Limb (tissue), 2 donors: ENCODE data around the gene OSBPL5.
"Not testable (repeated sequence)": the region's sequence is repeated elsewhere in the genome, so short reads cannot be mapped to it uniquely, and the experiment has no call there.

Source experiments
- DNase-seq, 2 donors: peaks; one replicate each; pipeline ENCODE4 v3.0.0-alpha.2; 2016; ENCODE audit errors: extremely low spot score in 2 of 2

The OSBPL5 gene

DNA sequence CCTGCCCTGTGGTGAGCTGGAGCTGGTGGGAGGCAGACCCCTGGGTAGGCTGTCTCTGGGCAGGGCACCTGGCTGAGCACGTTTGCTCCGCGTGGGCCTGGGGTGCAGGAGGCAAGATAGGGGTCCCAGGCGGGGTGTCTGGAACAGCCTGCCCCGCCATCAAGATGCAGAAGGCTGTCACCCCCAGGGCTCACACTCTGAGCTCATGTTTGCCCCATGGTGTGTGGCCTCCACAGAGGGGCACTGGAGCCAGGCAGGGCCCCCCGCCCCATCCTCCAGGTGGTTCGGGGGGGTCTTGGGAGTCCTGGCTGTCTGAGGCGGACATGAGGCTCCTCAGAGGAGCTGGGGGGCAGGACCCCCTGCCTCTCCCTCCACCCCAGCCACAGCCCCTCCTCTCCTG is 79.0 kb downstream of the OSBPL5 start:
- DNase-seq, result no peak

DNA sequence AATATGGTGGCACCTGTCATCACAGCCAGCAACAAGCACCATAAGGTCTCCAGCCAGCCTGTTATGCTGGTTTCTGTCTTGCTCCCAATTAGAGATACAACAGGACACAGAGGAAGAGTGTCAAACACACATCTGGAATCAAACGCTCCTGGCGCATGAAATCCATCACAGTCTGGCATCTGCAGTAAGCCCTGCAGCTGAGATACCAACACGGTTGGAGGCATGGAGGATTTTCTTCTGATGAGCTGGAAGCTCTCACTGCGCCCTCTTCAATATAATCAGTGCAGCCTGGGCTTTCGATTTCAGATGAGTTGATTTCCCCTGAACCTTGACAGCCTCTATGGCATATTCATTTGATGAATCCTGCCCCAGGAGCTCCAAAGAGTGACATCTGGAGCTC is 80.1 kb downstream of the OSBPL5 start:
- DNase-seq, result no peak

DNA sequence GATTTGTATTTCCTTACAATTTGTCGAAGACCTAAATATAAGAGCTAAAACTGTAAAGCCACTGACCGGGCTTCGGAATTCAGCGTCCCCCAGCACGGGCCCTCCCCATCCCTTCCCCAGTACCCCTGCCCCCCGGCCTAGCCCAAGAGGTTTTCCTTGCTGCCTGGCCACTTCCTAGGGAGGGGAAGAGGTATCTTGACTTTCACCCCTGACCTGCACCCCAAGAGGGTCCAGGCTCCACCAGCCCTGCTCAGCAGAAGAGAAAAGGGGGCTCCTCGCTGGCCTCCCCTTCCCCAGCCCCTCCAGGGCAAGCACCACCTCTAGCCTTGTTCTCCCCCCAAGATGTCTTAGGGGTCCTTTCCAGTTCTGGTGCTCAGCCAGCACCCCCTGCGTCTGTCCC is 81.8 kb downstream of the OSBPL5 start:
- no peak for DNase-seq

DNA sequence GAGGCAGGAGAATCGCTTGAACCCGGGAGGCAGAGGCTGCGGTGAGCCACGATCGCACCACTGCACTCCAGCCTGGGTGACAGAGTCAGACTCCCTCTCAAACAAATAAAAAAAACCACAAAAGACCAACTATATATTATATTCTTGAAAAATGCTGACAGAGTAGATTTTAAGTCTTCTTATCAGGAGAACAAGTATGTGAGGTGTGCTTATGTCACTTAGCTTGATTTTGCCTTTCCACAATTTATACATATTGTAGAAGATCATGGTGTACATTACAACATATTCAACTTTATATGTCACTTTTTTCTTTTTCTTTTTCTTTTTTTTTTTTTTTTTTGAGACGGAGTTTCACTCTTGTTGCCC is 83.7 kb downstream of the OSBPL5 start:
- DNase-seq, result no peak

- no peak for DNase-seq
Observed at GRCh38 chr11:3080733-3081385, 84.3 kb downstream of the OSBPL5 start.

- DNase-seq, result no peak
Observed at GRCh38 chr11:3080104-3080503, 85.0 kb downstream of the OSBPL5 start.

GRCh38 chr11:3077846-3078440 is 87.2 kb downstream of the OSBPL5 start:
- no peak for DNase-seq

- no peak for DNase-seq
Observed at GRCh38 chr11:3077189-3077836, 87.8 kb downstream of the OSBPL5 start.

DNA sequence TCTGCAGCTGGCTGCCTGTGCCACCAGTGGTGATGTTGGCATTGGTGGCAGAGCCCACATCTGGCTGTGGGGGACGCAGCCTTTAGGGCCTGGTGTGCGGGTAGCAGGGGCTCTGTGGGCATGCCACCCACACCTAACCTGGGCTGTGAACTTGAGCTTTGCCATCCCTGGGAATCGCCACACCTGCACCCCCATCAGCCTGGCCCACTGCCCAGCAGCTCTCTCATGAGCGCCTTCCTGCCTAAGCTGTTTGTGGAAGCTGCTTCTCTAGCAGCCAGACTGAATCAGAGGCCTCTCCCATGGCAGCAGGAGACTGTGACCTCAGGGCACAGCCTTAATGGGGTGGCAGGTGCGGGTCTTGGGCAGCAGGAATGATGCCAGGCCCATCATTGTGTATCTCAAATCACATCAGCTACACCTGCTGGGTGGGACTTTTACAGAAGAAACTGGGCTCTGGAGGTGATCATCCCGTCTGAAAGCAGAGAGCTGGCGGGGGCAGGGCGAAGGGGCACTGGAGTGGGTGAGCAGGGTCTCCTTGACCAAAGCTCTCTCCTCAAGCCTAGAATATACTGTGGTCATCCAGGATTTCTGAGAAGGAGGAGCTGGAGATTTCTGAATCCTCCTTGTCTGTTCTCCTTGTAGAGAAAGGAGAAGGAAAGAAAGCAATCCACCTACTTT is 90.1 kb downstream of the OSBPL5 start:
- DNase-seq, result no peak

GRCh38 chr11:3073029-3073435 is 92.1 kb downstream of the OSBPL5 start:
- DNase-seq, result peak in 1 of 2 donors; percentile 78

DNA sequence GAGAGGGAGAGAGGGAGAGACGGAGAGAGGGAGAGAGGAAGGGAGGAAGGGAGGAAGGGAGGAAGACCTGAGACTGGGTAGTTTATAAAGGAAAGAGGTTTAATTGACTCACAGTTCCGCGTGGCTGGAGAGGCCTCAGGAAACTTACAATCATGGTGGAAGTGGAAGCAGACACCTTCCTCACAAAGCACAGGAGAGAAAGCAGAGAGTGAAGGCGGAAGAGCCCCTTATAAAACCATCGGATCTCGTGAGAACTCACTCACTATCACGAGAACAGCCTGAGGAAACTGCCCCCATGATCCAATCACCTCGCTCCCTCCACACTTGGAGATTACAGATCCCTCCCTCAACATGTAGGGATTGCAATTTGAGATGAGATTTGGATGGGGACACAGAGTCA is 95.7 kb downstream of the OSBPL5 start:
- DNase-seq, result no peak

DNA sequence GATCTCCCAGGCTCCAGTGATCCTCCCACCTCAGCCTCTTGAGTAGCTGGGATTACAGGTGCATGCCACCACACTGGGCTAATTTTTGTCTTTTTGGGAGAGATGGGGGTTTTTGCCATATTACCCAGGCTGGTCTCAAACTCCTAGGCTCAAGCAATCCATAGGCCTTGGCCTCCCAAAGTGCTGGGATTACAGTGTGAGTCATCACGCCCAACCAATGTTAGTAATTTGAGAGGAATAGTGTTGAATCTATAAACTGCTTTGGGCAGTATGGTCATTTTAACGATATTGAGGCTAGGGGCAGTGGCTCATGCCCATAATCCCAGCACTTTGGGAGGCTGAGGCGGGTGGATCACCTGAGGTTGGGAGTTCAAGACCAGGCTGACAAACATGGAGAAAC is 98.8 kb downstream of the OSBPL5 start:
- not testable (repeated sequence) for DNase-seq

GRCh38 chr11:3064709-3065108 is 100.4 kb downstream of the OSBPL5 start:
- not testable (repeated sequence) for DNase-seq

- DNase-seq, result not testable (repeated sequence)
Observed at GRCh38 chr11:3063876-3064275, 101.2 kb downstream of the OSBPL5 start.

DNA sequence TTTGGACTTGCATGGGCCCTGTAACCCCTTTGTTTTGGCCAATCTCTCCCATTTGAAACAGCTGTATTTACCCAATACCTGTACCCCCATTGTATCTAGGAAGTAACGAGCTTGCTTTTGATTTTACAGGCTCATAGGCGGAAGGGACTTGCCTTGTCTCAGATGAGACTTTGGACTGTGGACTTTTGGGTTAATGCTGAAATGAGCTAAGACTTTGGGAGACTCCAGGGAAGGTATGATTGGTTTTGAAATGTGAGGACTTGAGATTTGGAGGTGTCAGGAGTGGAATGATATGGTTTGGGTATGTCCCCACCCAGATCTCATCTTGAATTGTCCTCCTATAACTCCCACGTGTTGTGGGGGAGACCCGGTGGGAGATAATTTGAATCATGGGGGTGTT is 101.7 kb downstream of the OSBPL5 start:
- DNase-seq, result not testable (repeated sequence)

- no peak for DNase-seq
Observed at GRCh38 chr11:3060436-3061025, 104.6 kb downstream of the OSBPL5 start.

DNA sequence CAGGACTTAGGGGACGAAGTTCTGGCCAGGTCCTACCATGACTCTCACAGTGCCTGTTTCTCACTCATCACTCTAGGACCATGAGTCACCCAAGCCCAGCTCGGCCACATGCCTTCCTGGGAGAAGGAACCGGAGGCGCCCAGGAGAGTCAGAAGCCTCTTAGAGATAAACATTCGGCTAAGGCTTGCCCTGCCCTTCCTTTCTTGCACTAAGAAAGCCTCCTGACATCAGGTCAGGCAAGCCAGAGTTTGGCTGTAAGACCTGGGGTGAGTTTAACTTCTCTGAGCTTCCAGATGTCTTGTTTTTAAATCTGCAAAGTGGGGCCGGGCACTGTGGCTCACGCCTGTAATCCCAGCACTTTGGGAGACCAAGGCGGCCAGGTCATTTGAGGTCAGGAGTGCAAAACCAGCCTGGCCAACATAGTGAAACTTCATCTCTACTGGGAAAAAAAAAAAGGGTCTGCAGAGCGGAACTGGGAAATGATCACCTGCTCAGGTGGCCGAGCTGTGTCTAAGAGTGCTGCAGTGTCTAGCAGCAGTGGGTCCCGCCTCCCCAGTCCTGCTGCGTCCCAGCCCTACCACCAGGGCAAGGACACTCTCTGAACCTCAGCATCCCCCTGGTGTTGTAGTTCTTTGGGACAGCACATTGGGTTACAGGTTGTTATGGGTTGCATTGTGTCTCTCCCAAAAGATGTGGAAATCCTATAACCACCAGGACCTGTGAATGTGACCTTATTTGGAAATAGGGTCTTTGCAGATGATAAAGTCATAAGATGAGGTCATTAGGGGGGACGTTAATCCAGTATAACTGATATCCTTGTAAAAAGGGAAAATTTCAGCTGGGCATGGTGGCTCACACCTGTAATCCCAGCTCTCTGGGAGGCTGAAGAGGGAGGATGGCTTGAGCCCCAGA is 106.1 kb downstream of the OSBPL5 start:
- DNase-seq, result no peak

DNA sequence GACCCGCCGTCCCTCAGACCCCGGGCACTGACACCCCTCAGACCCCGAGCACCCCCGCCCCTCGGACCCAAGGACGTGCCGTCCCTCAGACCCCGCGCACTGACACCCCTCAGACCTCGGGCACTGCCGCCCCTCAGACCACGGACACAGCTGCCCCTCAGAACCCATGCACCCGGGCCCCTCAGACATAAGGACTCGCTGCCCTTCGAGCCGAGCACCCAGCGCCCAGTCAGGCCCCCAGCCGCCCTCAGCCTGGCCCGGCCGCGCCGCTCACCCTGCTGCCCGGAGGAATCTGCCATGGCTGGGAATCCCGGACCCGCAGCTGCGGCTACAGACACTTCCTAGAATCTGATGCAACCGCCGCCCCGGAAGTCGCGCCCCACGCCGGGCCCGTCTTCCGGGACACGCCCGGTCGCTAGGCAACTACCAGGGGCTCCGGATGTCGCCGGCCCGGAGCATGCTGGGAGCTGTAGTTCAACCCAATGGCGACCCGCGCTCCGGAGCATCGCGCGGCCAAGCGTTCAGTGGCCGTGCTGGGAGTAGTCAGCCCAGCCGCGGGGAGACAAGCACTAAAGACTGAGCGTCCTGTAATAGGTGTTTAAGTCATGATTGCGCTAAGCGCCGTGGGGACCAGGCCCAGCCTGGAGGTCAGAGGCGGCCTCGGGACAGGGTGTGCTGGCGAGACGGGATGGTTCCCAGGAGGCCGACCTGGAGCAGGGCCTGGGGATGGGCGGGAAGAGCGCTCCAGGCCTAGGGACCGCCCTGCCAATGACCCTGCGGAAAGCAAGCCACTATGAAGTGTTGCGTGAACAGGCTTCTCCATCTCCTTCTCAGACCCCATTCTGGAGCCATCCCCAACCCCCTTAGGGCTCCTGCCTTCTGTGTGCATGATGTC is 107.8 kb downstream of the OSBPL5 start, which contains the start of gene CARS1:
CARS1 (minus strand) TSS at position 355 of the 895 bp plus-strand sequence; CDS start at position 299, 56 bp downstream.
- DNase-seq, result peak; percentile 95 to 96

- no peak for DNase-seq
Observed at GRCh38 chr11:3056296-3057068, 108.6 kb downstream of the OSBPL5 start.
